Measurements from ENCODE around the gene ZNF783.

GRCh38 chr7:149325248-149325647, 63.3 kb downstream of the ZNF783 start:
- TF ChIP-seq CTCF (conservative IDR thresholded peaks at IDR 0.05; ENCODE audit: low read depth, low read length): no peak
- no peak for TF ChIP-seq EZH2 (IDR thresholded peaks at IDR 0.05; ENCODE audit: borderline replicate concordance, low read depth, low read length, poor library complexity, severe bottlenecking)
